ENCODE results near the gene SENP6. TPM values are rescaled to one million over a fixed set of nuclear protein-coding genes. Genes with fewer than 3 reads are reported as not detected.

SENP6 gene
- total RNA-seq, 2 experiments from 2014 or later, result 70.2 to 72.0 TPM

DNA sequence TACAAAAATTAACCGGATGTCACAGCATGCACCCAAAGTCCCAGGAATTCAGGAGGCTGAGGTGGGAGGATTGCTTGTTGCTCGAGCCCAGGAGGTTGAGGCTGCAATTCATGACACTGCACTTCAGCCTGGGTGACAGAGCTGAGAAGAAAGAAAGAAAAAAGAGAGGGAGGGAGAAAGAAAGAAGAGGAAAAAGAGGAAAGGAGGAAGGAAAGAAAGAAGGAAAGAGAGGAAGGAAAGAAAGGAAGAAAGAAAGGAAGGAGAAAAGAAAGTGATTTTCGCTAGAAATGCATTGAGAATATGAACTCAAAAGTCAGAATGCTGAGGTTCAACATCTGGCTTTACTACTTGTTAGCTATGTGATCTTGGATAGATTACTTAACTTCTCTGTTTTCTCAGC lies 6.6 kb downstream of the SENP6 start:
- no peak overlapping the region for H3K4me3 Mint-ChIP-seq
- peaks cover 88% of the 10 kb centered on the region for H3K4me1 Mint-ChIP-seq (ENCODE audit: low read depth)
- H3K36me3 Mint-ChIP-seq (ENCODE audit: low read depth), result peaks cover 23% of the 10 kb centered on the region
- no peak overlapping the region for H3K27ac Mint-ChIP-seq
- no peaks in the 10 kb centered on the region for H3K9me3 Mint-ChIP-seq
- POLR2A ChIA-PET, result interaction anchor here (1.2 kb wide), 1 partner anchor 52 kb away, joined by 3 read pairs; no protein-coding TSS in a partner anchor
- no peaks in the 10 kb centered on the region for H3K27me3 Mint-ChIP-seq
- CTCF ChIA-PET, result interaction anchor here (1.0 to 1.3 kb wide), 2 partner anchors 19 to 22 kb away, joined by 3 read pairs; no protein-coding TSS in a partner anchor
- ATAC-seq, result no peak
- TF ChIP-seq, protein P1, sequence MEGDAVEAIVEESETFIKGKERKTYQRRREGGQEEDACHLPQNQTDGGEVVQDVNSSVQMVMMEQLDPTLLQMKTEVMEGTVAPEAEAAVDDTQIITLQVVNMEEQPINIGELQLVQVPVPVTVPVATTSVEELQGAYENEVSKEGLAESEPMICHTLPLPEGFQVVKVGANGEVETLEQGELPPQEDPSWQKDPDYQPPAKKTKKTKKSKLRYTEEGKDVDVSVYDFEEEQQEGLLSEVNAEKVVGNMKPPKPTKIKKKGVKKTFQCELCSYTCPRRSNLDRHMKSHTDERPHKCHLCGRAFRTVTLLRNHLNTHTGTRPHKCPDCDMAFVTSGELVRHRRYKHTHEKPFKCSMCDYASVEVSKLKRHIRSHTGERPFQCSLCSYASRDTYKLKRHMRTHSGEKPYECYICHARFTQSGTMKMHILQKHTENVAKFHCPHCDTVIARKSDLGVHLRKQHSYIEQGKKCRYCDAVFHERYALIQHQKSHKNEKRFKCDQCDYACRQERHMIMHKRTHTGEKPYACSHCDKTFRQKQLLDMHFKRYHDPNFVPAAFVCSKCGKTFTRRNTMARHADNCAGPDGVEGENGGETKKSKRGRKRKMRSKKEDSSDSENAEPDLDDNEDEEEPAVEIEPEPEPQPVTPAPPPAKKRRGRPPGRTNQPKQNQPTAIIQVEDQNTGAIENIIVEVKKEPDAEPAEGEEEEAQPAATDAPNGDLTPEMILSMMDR (IDR thresholded peaks at IDR 0.05), result no peak
- intact Hi-C loops (cut with micrococcal nuclease), result no loop called here
- no peak for DNase-seq

DNA sequence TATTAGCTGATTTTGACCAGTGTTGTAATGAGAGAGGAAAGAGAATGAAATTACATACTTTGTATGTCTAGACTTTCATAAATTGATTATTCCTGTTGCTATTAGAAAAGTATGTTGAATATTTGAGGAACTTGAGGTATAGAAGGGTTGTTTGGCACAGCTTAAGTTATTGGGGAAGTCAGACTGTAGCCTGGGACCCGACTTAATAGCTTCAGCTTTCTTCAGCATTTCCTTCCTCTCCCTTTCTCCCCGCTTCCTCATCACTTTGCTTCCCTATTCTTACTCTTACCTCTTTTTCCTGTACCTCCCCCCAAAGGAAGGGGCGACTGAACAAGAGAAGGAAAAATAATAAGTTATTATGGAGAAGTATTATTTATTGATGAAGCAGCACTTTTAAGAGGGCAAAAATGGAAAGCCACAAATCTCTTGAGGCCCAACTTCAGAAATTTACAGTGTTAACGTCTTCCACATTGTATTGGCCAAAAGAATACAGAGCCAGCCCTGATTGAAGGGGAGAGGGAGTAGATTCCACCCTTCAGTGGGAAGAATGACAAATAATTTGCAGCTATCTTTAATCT lies 7.4 kb downstream of the SENP6 start:
- intact Hi-C loops (cut with micrococcal nuclease), result no loop called here
- no peak for DNase-seq
- CTCF ChIA-PET, result interaction anchor here (1.3 kb wide), 1 partner anchor 21 kb away, joined by 3 read pairs; no protein-coding TSS in a partner anchor
- peaks cover 21% of the 10 kb centered on the region for H3K36me3 Mint-ChIP-seq (ENCODE audit: low read depth)
- peak overlapping the region; percentile 36 for H3K27ac Mint-ChIP-seq
- POLR2A ChIA-PET, result interaction anchor here (0.6 to 1.2 kb wide), 4 partner anchors 13 to 53 kb away, joined by 3 read pairs; no protein-coding TSS in a partner anchor
- H3K9me3 Mint-ChIP-seq, result no peaks in the 10 kb centered on the region
- ATAC-seq, result no peak
- H3K4me1 Mint-ChIP-seq (ENCODE audit: low read depth), result peaks cover 86% of the 10 kb centered on the region
- no peak overlapping the region for H3K4me3 Mint-ChIP-seq
- H3K27me3 Mint-ChIP-seq, result no peaks in the 10 kb centered on the region
- TF ChIP-seq, protein P1 (IDR thresholded peaks at IDR 0.05), result no peak

DNA sequence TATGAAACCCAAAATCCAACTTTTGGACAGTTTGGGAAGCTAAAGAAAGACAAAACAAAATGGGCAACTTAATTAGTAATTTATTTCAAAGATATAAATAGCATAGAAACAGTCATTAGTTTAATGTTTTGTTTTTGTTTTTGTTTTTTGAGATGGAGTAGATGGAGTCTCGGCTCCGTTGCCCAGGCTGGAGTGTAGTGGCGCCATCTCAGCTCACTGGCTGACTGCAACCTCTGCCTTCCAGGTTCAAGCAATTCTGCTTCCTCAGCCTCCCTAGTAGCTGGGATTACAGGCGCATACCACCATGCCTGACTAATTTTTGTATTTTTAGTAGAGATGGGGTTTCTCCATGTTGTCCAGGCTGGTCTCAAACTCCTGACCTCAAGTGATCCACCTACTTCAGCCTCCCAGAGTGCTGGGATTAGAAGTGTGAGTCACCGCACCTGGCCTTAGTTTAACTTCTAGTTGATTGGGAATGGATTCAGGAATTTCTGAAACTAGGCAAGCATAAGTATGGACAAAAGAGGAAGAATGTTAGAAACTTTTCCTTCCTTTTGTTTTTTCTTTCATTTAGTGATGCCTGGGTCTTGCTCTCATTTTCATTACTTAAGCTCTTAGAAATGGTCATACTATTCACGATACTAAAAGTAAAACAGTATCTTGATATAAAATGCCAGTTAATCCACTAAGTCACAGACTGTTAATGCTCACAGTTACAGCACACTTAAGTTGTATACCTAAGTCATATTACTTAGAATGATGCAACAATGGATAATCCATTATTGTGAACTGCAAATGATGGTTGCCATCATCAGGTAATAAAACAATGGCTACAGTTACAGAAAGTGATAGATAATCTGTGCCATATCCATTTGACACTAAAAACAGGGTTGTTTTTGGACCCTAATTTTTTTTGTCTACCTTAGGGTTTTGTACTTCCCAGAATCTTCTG lies 8.2 kb downstream of the SENP6 start:
- CTCF ChIA-PET, result interaction anchor here (1.3 kb wide), 1 partner anchor 20 kb away, joined by 3 read pairs; no protein-coding TSS in a partner anchor
- DNase-seq (no peak), ATAC-seq (no peak)
- H3K4me3 Mint-ChIP-seq, result no peak overlapping the region
- POLR2A ChIA-PET, result interaction anchor here (0.6 to 3.1 kb wide), 5 partner anchors 7 to 54 kb away, joined by 3 to 28 read pairs (median 3); partner anchors contain the start of gene SENP6
- peaks cover 88% of the 10 kb centered on the region for H3K4me1 Mint-ChIP-seq (ENCODE audit: low read depth)
- peaks cover 23% of the 10 kb centered on the region for H3K36me3 Mint-ChIP-seq (ENCODE audit: low read depth)
- no peaks in the 10 kb centered on the region for H3K27me3 Mint-ChIP-seq
- intact Hi-C loops (cut with micrococcal nuclease), result loop anchor here (5.0 kb wide), 1 partner anchor 328 kb away; the partner anchor contains the start of gene TMEM30A
- TF ChIP-seq, protein P1 (IDR thresholded peaks at IDR 0.05), result no peak
- H3K9me3 Mint-ChIP-seq, result no peaks in the 10 kb centered on the region
- peak overlapping the region; percentile 62 for H3K27ac Mint-ChIP-seq

DNA sequence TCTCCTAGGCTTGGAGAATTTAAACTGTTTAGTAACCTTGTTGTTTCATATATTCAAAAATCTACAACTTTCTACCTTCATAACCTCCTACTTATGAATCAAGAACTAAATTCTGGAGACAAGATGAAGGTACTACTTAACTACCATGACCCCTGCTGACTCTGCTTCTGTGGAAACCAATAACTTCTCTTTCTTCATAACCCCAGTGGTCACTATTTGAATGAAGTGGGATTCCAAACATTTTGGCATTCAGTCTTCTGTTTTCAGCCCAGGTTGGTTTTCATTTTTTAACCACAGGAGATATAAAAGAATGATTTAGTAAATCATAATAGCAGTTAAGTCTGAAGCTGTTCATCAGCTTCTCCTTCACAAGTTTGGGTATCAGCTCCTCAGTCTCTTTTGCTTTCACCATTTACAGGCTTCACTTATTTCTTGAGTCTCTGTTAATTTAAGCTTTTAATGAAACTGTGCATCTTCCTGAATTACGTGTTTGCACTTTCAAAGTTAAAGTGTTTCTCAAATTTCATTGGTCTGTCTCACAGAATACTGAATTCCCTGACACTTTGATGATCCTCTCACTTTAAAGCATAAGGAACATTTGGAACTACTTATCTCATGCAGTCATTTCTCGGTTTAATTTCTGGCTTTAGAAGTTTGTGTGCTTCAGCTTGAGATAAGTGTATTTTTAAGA lies 9.5 kb downstream of the SENP6 start:
- H3K4me1 Mint-ChIP-seq (ENCODE audit: low read depth), result peaks cover 87% of the 10 kb centered on the region
- TF ChIP-seq, protein P1 (IDR thresholded peaks at IDR 0.05), result no peak
- no peak overlapping the region for H3K4me3 Mint-ChIP-seq
- ATAC-seq (no peak), DNase-seq (no peak)
- POLR2A ChIA-PET, result interaction anchor here (3.1 kb wide), 1 partner anchor 9 kb away, joined by 28 read pairs; the partner anchor contains the start of gene SENP6
- CTCF ChIA-PET, result interaction anchor here (1.7 kb wide), 2 partner anchors 8 to 10 kb away, joined by 5 read pairs; no protein-coding TSS in a partner anchor
- intact Hi-C loops (cut with micrococcal nuclease), result loop anchor here (5.0 kb wide), 1 partner anchor 329 kb away; the partner anchor contains the start of gene TMEM30A
- H3K27me3 Mint-ChIP-seq, result no peaks in the 10 kb centered on the region
- H3K36me3 Mint-ChIP-seq (ENCODE audit: low read depth), result peaks cover 26% of the 10 kb centered on the region
- peak overlapping the region; percentile 62 for H3K27ac Mint-ChIP-seq
- no peaks in the 10 kb centered on the region for H3K9me3 Mint-ChIP-seq
